Tibial nerve (tissue), 4 donors: ENCODE data around the gene COL27A1. TPM values are rescaled to one million over a fixed set of nuclear protein-coding genes. Genes with fewer than 3 reads are reported as not detected.

Experiments
- DNase-seq, 2 donors: peaks; one replicate each; pipeline ENCODE4 v3.0.0-alpha.2; 2019; ENCODE audit warnings: low spot score in 2 of 2
- H3K27ac ChIP-seq, 4 donors: fragments of 200-600 bp; sonication (generic) in 3 of 4; one replicate each; pipeline ENCODE4 v1.5.1; 2017 to 2019; ENCODE audit warnings: mild to moderate bottlenecking in 1 of 4
- H3K27me3 ChIP-seq, 2 donors: fragments of 200-600 bp; sonication (generic) in 1 of 2; one replicate each; pipeline versions ENCODE4 v1.5.1 to v1.6.0; 2017 to 2019
- H3K36me3 ChIP-seq, 3 donors: fragments of 200-600 bp; sonication (generic); one replicate each; pipeline ENCODE4 v1.5.1; 2018 to 2019
- H3K4me1 ChIP-seq, 4 donors: fragments of 200-600 bp; sonication (generic) in 3 of 4; one replicate each; pipeline ENCODE4 v1.5.1; 2017 to 2019
- H3K4me3 ChIP-seq, 4 donors: fragments of 200-600 bp; sonication (generic) in 3 of 4; one replicate each; pipeline ENCODE4 v1.5.1; 2017 to 2019; ENCODE audit warnings: mild to moderate bottlenecking in 1 of 4, moderate library complexity in 1 of 4
- H3K9me3 ChIP-seq, 4 donors: fragments of 200-600 bp; sonication (generic) in 3 of 4; one replicate each; pipeline ENCODE4 v1.5.1; 2017 to 2019
- CTCF ChIP-seq, 5 experiments: fragments of 200-600 bp in 3 of 5; fragments of 450-650 bp in 2 of 5; sonication (generic) in 3 of 5; IDR thresholded peaks; one replicate each; pipeline ENCODE4 v1.5.1; 2016 to 2019; ENCODE audit warnings: antibody characterized with exemption in 5 of 5, mild to moderate bottlenecking in 3 of 5, moderate library complexity in 2 of 5
- EP300 ChIP-seq, 2 donors: sonication (generic); formaldehyde crosslinking; IDR thresholded peaks; one replicate each; pipeline ENCODE4 v1.6.1; 2017; ENCODE audit warnings: antibody characterized with exemption in 2 of 2, mild to moderate bottlenecking in 1 of 2
- POLR2A ChIP-seq, 2 donors: fragments of 450-650 bp; IDR thresholded peaks; one replicate each; pipeline ENCODE4 v1.6.1; 2017; ENCODE audit warnings: antibody characterized with exemption in 2 of 2, mild to moderate bottlenecking in 2 of 2, moderate library complexity in 2 of 2
- WGBS, 2 donors: methylation state at CpG; one replicate each; pipeline ENCODE4 v1.1.5; 2018; 5-methylcytosine and 5-hydroxymethylcytosine counted together
- total RNA-seq, 4 donors: library from RNA; depleted of rRNA; stranded (reverse); fragments of >200 nt; gene quantifications; one replicate each; pipeline ENCODE4 v1.1.0, GENCODE V29; 2016

COL27A1 gene
- total RNA-seq, 4 donors from 2014 or later = 14.9 to 55.8 (median 27.7) TPM

- H3K4me3 ChIP-seq = no peak overlapping the region
- no peak overlapping the region for H3K27ac ChIP-seq
- no peak for DNase-seq
- no peaks in the 10 kb centered on the region for H3K9me3 ChIP-seq
- H3K4me1 ChIP-seq = peaks cover 0 to 21% (median 0%) of the 10 kb centered on the region in 4 donors
- no peaks in the 10 kb centered on the region for H3K27me3 ChIP-seq
- peaks cover 0 to 34% (median 2%) of the 10 kb centered on the region in 3 donors for H3K36me3 ChIP-seq
- TF ChIP-seq EP300 (IDR thresholded peaks at IDR 0.05) = no peak
- no peak for TF ChIP-seq CTCF (IDR thresholded peaks at IDR 0.05)
- TF ChIP-seq POLR2A (IDR thresholded peaks at IDR 0.05) = no peak
- WGBS, 2 donors = 71 to 84% methylated on average over 8 of the region's 8 CpGs
Observed at GRCh38 chr9:114220061-114220541, 64.8 kb downstream of the COL27A1 start.

- no peak for TF ChIP-seq EP300 (IDR thresholded peaks at IDR 0.05)
- TF ChIP-seq POLR2A (IDR thresholded peaks at IDR 0.05) = no peak
- TF ChIP-seq CTCF (IDR thresholded peaks at IDR 0.05) = no peak
- Histone ChIP-seq H3K4me1 (peaks cover 0 to 20% (median 7%) of the 10 kb centered on the region in 4 donors), H3K9me3 (no peaks in the 10 kb centered on the region), H3K36me3 (peaks cover 0 to 34% (median 2%) of the 10 kb centered on the region in 3 donors), H3K27ac (no peak overlapping the region), H3K27me3 (no peaks in the 10 kb centered on the region), H3K4me3 (no peak overlapping the region)
- DNase-seq = no peak
- 90 to 91% methylated on average over 10 of the region's 10 CpGs for WGBS, 2 donors
Observed at GRCh38 chr9:114221706-114222465, 66.5 kb downstream of the COL27A1 start.

DNA sequence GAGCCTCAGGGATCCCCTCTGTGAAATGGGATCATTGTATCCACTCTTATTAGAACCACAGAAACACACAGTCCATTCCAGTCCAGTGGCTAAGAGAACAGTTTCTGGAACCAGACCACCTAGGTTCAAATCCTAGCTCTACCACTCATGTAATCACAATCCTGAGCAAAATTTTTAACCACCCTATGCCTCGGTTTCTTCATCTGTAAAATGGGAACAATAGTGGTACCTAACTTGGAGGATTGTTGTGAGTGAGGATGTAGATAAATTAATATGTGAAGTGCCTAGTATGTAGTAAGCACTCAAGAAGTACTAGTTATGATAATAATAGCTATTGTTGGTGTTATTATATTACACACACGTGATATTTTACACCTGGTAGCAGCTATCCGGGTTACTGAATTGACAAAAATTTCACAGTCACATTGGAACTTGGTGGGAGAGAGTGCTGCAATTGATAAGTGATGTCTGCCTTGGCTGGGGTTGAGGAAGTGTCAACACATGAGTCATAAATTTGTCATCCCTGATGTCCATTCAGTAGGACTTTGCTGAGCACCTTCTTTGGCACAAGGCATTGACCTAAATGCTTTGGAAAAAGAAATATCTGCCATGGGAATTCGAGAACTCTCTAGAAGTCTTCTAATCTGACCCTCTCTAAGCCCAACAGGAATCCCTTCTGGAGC lies 68.4 kb downstream of the COL27A1 start:
- Histone ChIP-seq H3K36me3 (peaks cover 0 to 24% (median 2%) of the 10 kb centered on the region in 3 donors), H3K4me3 (no peak overlapping the region), H3K27ac (no peak overlapping the region), H3K27me3 (no peaks in the 10 kb centered on the region), H3K4me1 (peaks cover 0 to 28% (median 7%) of the 10 kb centered on the region in 4 donors), H3K9me3 (no peaks in the 10 kb centered on the region)
- whole genome bisulfite sequencing, 2 donors = 84 to 93% methylated on average over 4 of the region's 4 CpGs
- no peak for DNase-seq
- TF ChIP-seq EP300 (IDR thresholded peaks at IDR 0.05) (no peak), CTCF (IDR thresholded peaks at IDR 0.05) (no peak), POLR2A (IDR thresholded peaks at IDR 0.05) (no peak)

GRCh38 chr9:114224247-114224610 lies 68.9 kb downstream of the COL27A1 start:
- Histone ChIP-seq H3K27me3 (no peaks in the 10 kb centered on the region), H3K9me3 (no peaks in the 10 kb centered on the region), H3K4me1 (peaks cover 0 to 28% (median 7%) of the 10 kb centered on the region in 4 donors), H3K4me3 (no peak overlapping the region), H3K27ac (no peak overlapping the region), H3K36me3 (peaks cover 0 to 24% (median 2%) of the 10 kb centered on the region in 3 donors)
- no peak for DNase-seq
- 23 to 33% methylated on average over 3 of the region's 3 CpGs for WGBS, 2 donors
- TF ChIP-seq EP300 (IDR thresholded peaks at IDR 0.05) (no peak), CTCF (IDR thresholded peaks at IDR 0.05) (no peak), POLR2A (IDR thresholded peaks at IDR 0.05) (no peak)
